ENCODE measurements around the gene CHMP4A. TPM values are rescaled to one million over a fixed set of nuclear protein-coding genes. Genes with fewer than 3 reads are reported as not detected.

CHMP4A gene
- total and polyA plus RNA-seq, 2 donors (not counting 1 experiment from before 2014, with no cell fraction given) = 91.2 to 103 TPM

- H3K4me3 ChIP-seq (ENCODE audit: control extremely low read depth in 1 of 5, extremely low read depth in 1 of 5, insufficient read depth in 1 of 5, low read depth in 2 of 5, low read length in 4 of 5) = peak overlapping the region; percentile 47 to 72 (median 60)
- WGBS (ENCODE audit: insufficient coverage) = 14% methylated on average over 19 of the region's 30 CpGs
- H3K9ac ChIP-seq (ENCODE audit: low read length) = peak overlapping the region; percentile 70
- H3K27ac ChIP-seq (ENCODE audit: low read length in 2 of 2) = no peak overlapping the region
- ATAC-seq (ENCODE audit: low read depth) = no peak
- H3K36me3 ChIP-seq (replicated peaks in 1 of 2; ENCODE audit: control extremely low read depth in 1 of 2, control insufficient read depth in 1 of 2, extremely low read depth in 1 of 2, insufficient read depth in 2 of 2, low read length in 1 of 2) = peaks cover 0 to 18% of the 10 kb centered on the region in 2 experiments
- peak overlapping the region; percentile 65 for H2AFZ ChIP-seq (ENCODE audit: insufficient read depth, low read depth, low read length, poor library complexity, severe bottlenecking)
- H4K20me1 ChIP-seq (ENCODE audit: control insufficient read depth, insufficient read depth, low read length, poor library complexity, severe bottlenecking) = peaks cover under 1% of the 10 kb centered on the region
- H3K4me2 ChIP-seq (replicated peaks; ENCODE audit: low read depth, low read length, poor library complexity, severe bottlenecking) = peak overlapping the region; percentile 92
- TF ChIP-seq CTCF (IDR thresholded peaks at IDR 0.05) (no peak), EZH2 (IDR thresholded peaks at IDR 0.05; ENCODE audit: borderline replicate concordance, insufficient read depth, low read depth, low read length, poor library complexity, severe bottlenecking) (no peak)
- intact Hi-C loops (cut with micrococcal nuclease) = no loop called here
- no peaks in the 10 kb centered on the region for H3K9me3 ChIP-seq (ENCODE audit: control extremely low read depth in 1 of 3, control insufficient read depth in 2 of 3, insufficient read depth in 1 of 3, low read length in 2 of 3)
- no peaks in the 10 kb centered on the region for H3K27me3 Mint-ChIP-seq
- CTCF ChIA-PET = interaction anchor here (3.1 kb wide), 1 partner anchor 12 kb away, joined by 22 read pairs; the partner anchor contains the start of gene IRF9
- peaks cover 20% of the 10 kb centered on the region for H3K4me1 Mint-ChIP-seq
- H3K79me2 ChIP-seq (ENCODE audit: control insufficient read depth, insufficient read depth, low read length) = no peaks in the 10 kb centered on the region
- no peak for DNase-seq
- H3K27me3 ChIP-seq (replicated peaks in 1 of 4; ENCODE audit: control extremely low read depth in 1 of 4, control insufficient read depth in 3 of 4, insufficient read depth in 4 of 4, low read length in 3 of 4) = no peaks in the 10 kb centered on the region
- peak overlapping the region; percentile 79 for H3K27ac Mint-ChIP-seq
- POLR2A ChIA-PET = interaction anchor here (1.4 to 2.0 kb wide), 4 partner anchors 11 to 58 kb away, joined by 4 to 18 read pairs (median 10); partner anchors contain the start of genes DCAF11, IPO4, IRF9 and NRL
- no peaks in the 10 kb centered on the region for H3K9me3 Mint-ChIP-seq (ENCODE audit: insufficient read depth)
- H3K4me1 ChIP-seq (ENCODE audit: control insufficient read depth in 2 of 2, insufficient read depth in 2 of 2, low read length in 2 of 2) = peaks cover 11 to 23% of the 10 kb centered on the region in 2 donors
- peak overlapping the region; percentile 93 for H3K4me3 Mint-ChIP-seq
Observed at GRCh38 chr14:24172261-24172860, 40.9 kb downstream of the CHMP4A start.

All from B cell (primary cell).